PFSK-1 (cell line): ENCODE measurements around the gene MTG2.

Experiments
- FOXP2 ChIP-seq: optimal IDR thresholded peaks from 2 replicates; pipeline ENCODE3; 2011; ENCODE audit warnings: borderline replicate concordance, control low read depth, inconsistent platforms; ENCODE audit not compliant: insufficient read depth; ENCODE audit errors: extremely low read length, extremely low read depth
- POLR2AphosphoS5 ChIP-seq: IDR thresholded peaks from 2 replicates; pipeline ENCODE4 v1.6.1; 2012; ENCODE audit warnings: low read depth, mild to moderate bottlenecking, control low read depth, low read length, moderate library complexity
- REST ChIP-seq, 2 experiments: IDR thresholded peaks; 2 replicates each; pipeline versions ENCODE4 v1.6.1 to v1.8.0; 2011 to 2012; ENCODE audit warnings: low read depth in 2 of 2, low read length in 2 of 2, control low read depth in 1 of 2, inconsistent platforms in 1 of 2, mild to moderate bottlenecking in 1 of 2, moderate library complexity in 1 of 2; ENCODE audit not compliant: insufficient read depth in 1 of 2
- SIN3A ChIP-seq: IDR thresholded peaks from 2 replicates; pipeline ENCODE4 v1.6.1; 2012; ENCODE audit warnings: mild to moderate bottlenecking, low read length, moderate library complexity, borderline replicate concordance; ENCODE audit not compliant: insufficient read depth
- TAF1 ChIP-seq: IDR thresholded peaks from 2 replicates; pipeline ENCODE4 v1.6.1; 2012; ENCODE audit warnings: low read length, control low read depth, borderline replicate concordance; ENCODE audit not compliant: insufficient read depth

- TF ChIP-seq POLR2AphosphoS5 (no peak), SIN3A (0 out of 2 replicates have a peak, but pooled peaks have one; percentile 60), TAF1 (no peak), FOXP2 (no peak), REST (IDR thresholded peaks at IDR 0.05; ENCODE audit: insufficient read depth in 1 of 2, low read depth in 2 of 2, low read length in 2 of 2) (peak; percentile 88 to 93)
These were observed 37.3 kb downstream of the MTG2 start, which contains the start of gene HRH3 for GRCh38 chr20:62219992-62220665.
